Measurements from ENCODE around the gene ZHX3. TPM values are rescaled to one million over a fixed set of nuclear protein-coding genes. Genes with fewer than 3 reads are reported as not detected.

The ZHX3 gene
- total and polyA plus RNA-seq, 2 donors (not counting 1 experiment from before 2014, with no cell fraction given) = 4.3 to 22.2 TPM

DNA sequence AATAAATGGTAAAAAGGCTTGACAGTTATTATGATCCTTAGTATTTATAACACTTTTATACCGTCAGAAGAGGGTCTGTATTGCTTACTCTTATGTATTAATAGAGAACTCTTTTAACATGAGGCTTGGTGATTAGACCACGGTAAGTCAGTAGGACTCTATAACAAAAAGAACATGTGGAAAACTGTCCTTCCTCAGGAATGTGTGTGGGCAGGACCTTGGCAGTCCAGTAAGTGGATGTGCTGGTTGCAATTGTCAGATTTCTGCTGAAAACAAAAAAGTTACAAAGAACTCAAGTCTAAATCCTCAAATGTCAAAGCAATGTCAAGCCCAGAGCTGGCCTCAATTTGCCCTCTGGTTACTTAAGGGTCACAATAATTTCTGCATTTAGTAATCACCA lies 99.1 kb downstream of the ZHX3 start:
- Mint-ChIP-seq H3K27me3 (no peaks in the 10 kb centered on the region), H3K4me1 (no peaks in the 10 kb centered on the region), H3K4me3 (no peak overlapping the region), H3K9me3 (ENCODE audit: insufficient read depth) (no peaks in the 10 kb centered on the region), H3K27ac (no peak overlapping the region)
- intact Hi-C loops (cut with micrococcal nuclease) = no loop called here
- Histone ChIP-seq H4K20me1 (ENCODE audit: control insufficient read depth, insufficient read depth, low read length, poor library complexity, severe bottlenecking) (no peaks in the 10 kb centered on the region), H3K4me1 (ENCODE audit: control insufficient read depth in 2 of 2, insufficient read depth in 2 of 2, low read length in 2 of 2) (no peaks in the 10 kb centered on the region), H3K9ac (ENCODE audit: low read length) (no peak overlapping the region), H3K27me3 (replicated peaks in 1 of 4; ENCODE audit: control extremely low read depth in 1 of 4, control insufficient read depth in 3 of 4, insufficient read depth in 4 of 4, low read length in 3 of 4) (no peaks in the 10 kb centered on the region), H2AFZ (ENCODE audit: insufficient read depth, low read depth, low read length, poor library complexity, severe bottlenecking) (no peak overlapping the region), H3K4me2 (replicated peaks; ENCODE audit: low read depth, low read length, poor library complexity, severe bottlenecking) (no peak overlapping the region), H3K36me3 (replicated peaks in 1 of 2; ENCODE audit: control extremely low read depth in 1 of 2, control insufficient read depth in 1 of 2, extremely low read depth in 1 of 2, insufficient read depth in 2 of 2, low read length in 1 of 2) (no peaks in the 10 kb centered on the region), H3K79me2 (ENCODE audit: control insufficient read depth, insufficient read depth, low read length) (no peaks in the 10 kb centered on the region), H3K9me3 (ENCODE audit: control extremely low read depth in 1 of 3, control insufficient read depth in 2 of 3, insufficient read depth in 1 of 3, low read length in 2 of 3) (no peaks in the 10 kb centered on the region), H3K4me3 (ENCODE audit: control extremely low read depth in 1 of 5, extremely low read depth in 1 of 5, insufficient read depth in 1 of 5, low read depth in 2 of 5, low read length in 4 of 5) (no peak overlapping the region), H3K27ac (ENCODE audit: low read length in 2 of 2) (no peak overlapping the region)
- ChIA-PET POLR2A (no interaction called here), CTCF (interaction anchor here (0.6 kb wide), 1 partner anchor 17 kb away, joined by 3 read pairs; no protein-coding TSS in a partner anchor)
- no peak for DNase-seq
- no peak for ATAC-seq (ENCODE audit: low read depth)
- no CpG with 5 or more reads among the region's 2 CpGs for whole genome bisulfite sequencing (ENCODE audit: insufficient coverage)
- TF ChIP-seq CTCF (IDR thresholded peaks at IDR 0.05) (no peak), EZH2 (IDR thresholded peaks at IDR 0.05; ENCODE audit: borderline replicate concordance, insufficient read depth, low read depth, low read length, poor library complexity, severe bottlenecking) (no peak)

DNA sequence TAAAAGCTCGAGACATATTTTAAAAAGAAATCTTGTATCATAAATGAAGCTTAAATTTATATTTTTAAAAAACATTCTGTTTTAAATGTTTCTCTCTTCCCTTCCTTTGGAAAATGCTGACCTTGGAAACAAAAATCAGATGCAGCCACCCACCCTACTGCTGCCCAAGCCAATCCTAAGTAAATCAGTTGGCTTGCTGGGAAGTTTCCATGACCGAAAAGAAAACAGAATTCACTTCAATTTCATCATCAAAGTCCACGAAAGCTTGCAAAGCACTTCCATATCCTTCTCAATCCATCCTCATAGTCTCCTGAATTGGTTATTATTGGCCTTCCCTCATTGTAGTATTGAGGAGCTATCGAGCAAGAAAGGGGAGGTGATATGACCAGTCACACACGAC lies 100.1 kb downstream of the ZHX3 start:
- DNase-seq = no peak
- POLR2A ChIA-PET = no interaction called here
- CTCF ChIA-PET = no interaction called here
- H3K4me3 Mint-ChIP-seq = no peak overlapping the region
- WGBS (ENCODE audit: insufficient coverage) = 100% methylated on average over 1 of the region's 5 CpGs
- no peaks in the 10 kb centered on the region for H3K4me1 ChIP-seq (ENCODE audit: control insufficient read depth in 2 of 2, insufficient read depth in 2 of 2, low read length in 2 of 2)
- no peaks in the 10 kb centered on the region for H3K79me2 ChIP-seq (ENCODE audit: control insufficient read depth, insufficient read depth, low read length)
- H4K20me1 ChIP-seq (ENCODE audit: control insufficient read depth, insufficient read depth, low read length, poor library complexity, severe bottlenecking) = no peaks in the 10 kb centered on the region
- no peak for TF ChIP-seq CTCF (IDR thresholded peaks at IDR 0.05)
- no peak for TF ChIP-seq EZH2 (IDR thresholded peaks at IDR 0.05; ENCODE audit: borderline replicate concordance, insufficient read depth, low read depth, low read length, poor library complexity, severe bottlenecking)
- no peak for ATAC-seq (ENCODE audit: low read depth)
- H3K4me1 Mint-ChIP-seq = no peaks in the 10 kb centered on the region
- H3K4me3 ChIP-seq (ENCODE audit: control extremely low read depth in 1 of 5, extremely low read depth in 1 of 5, insufficient read depth in 1 of 5, low read depth in 2 of 5, low read length in 4 of 5) = no peak overlapping the region
- H3K9me3 ChIP-seq (ENCODE audit: control extremely low read depth in 1 of 3, control insufficient read depth in 2 of 3, insufficient read depth in 1 of 3, low read length in 2 of 3) = no peaks in the 10 kb centered on the region
- no peak overlapping the region for H3K4me2 ChIP-seq (replicated peaks; ENCODE audit: low read depth, low read length, poor library complexity, severe bottlenecking)
- H3K9me3 Mint-ChIP-seq (ENCODE audit: insufficient read depth) = no peaks in the 10 kb centered on the region
- no peak overlapping the region for H3K27ac ChIP-seq (ENCODE audit: low read length in 2 of 2)
- intact Hi-C loops (cut with micrococcal nuclease) = no loop called here
- no peak overlapping the region for H2AFZ ChIP-seq (ENCODE audit: insufficient read depth, low read depth, low read length, poor library complexity, severe bottlenecking)
- no peaks in the 10 kb centered on the region for H3K27me3 ChIP-seq (replicated peaks in 1 of 4; ENCODE audit: control extremely low read depth in 1 of 4, control insufficient read depth in 3 of 4, insufficient read depth in 4 of 4, low read length in 3 of 4)
- no peak overlapping the region for H3K9ac ChIP-seq (ENCODE audit: low read length)
- no peaks in the 10 kb centered on the region for H3K36me3 ChIP-seq (replicated peaks in 1 of 2; ENCODE audit: control extremely low read depth in 1 of 2, control insufficient read depth in 1 of 2, extremely low read depth in 1 of 2, insufficient read depth in 2 of 2, low read length in 1 of 2)
- no peaks in the 10 kb centered on the region for H3K27me3 Mint-ChIP-seq
- no peak overlapping the region for H3K27ac Mint-ChIP-seq

Measured in B cell (primary cell).